HepG2 (cell line): ENCODE results near the gene LENG1.

Source experiments
- CHD4 ChIP-seq: fragments of 200-600 bp; sonication (generic); IDR thresholded peaks from 2 replicates; pipeline ENCODE4 v1.7.0; 2017; ENCODE audit warnings: mild to moderate bottlenecking, low read length, borderline replicate concordance
- EP300 ChIP-seq, 3 experiments: sonication (generic) in 1 of 3; formaldehyde crosslinking in 1 of 3; IDR thresholded peaks; 2 replicates each; pipeline versions ENCODE4 v1.5.1 to v1.6.1; 2011 to 2020; ENCODE audit warnings: low read depth in 2 of 3, low read length in 2 of 3, borderline replicate concordance in 1 of 3, improper control_type of control experiment in 1 of 3, mild to moderate bottlenecking in 1 of 3, missing genetic modification reagents in 1 of 3, moderate library complexity in 1 of 3
- HMG20A ChIP-seq: IDR thresholded peaks from 2 replicates; pipeline ENCODE4 v1.6.1; 2016; ENCODE audit warnings: borderline replicate concordance
- MYC ChIP-seq: sonication (generic); formaldehyde crosslinking; IDR thresholded peaks from 2 replicates; pipeline ENCODE4 v1.9.0; 2021; ENCODE audit warnings: missing genetic modification reagents, borderline replicate concordance
- POLR2A ChIP-seq, 2 experiments: IDR thresholded peaks; 2 replicates each; pipeline ENCODE4 v1.6.1; 2011; ENCODE audit warnings: low read depth in 2 of 2, low read length in 2 of 2, mild to moderate bottlenecking in 1 of 2, moderate library complexity in 1 of 2; ENCODE audit not compliant: insufficient read depth in 1 of 2
- POLR2AphosphoS5 ChIP-seq: IDR thresholded peaks from 2 replicates; pipeline ENCODE4 v1.6.1; 2012; ENCODE audit warnings: low read depth, low read length
- TAF1 ChIP-seq: sonication (generic); formaldehyde crosslinking; IDR thresholded peaks from 2 replicates; pipeline ENCODE4 v1.4.0; 2020; ENCODE audit warnings: missing genetic modification reagents
- TCF7 ChIP-seq: sonication (generic); IDR thresholded peaks from 2 replicates; pipeline ENCODE4 v1.6.1; 2016; ENCODE audit warnings: antibody characterized with exemption, low read depth
- TCF7L2 ChIP-seq: IDR thresholded peaks from 2 replicates; pipeline ENCODE4 v1.6.1; 2011; ENCODE audit warnings: mild to moderate bottlenecking, low read depth, low read length, moderate library complexity
- ZBTB26 ChIP-seq: IDR thresholded peaks from 2 replicates; pipeline ENCODE4 v1.6.1; 2016; ENCODE audit warnings: missing compliant biosample characterization, missing genetic modification reagents, borderline replicate concordance
- ZNF180 ChIP-seq: sonication (generic); formaldehyde crosslinking; IDR thresholded peaks from 2 replicates; pipeline ENCODE4 v1.4.0; 2020; ENCODE audit warnings: low read depth, missing genetic modification reagents, borderline replicate concordance
- ZNF605 ChIP-seq: sonication (generic); formaldehyde crosslinking; IDR thresholded peaks from 2 replicates; pipeline ENCODE4 v1.8.0; 2022; ENCODE audit warnings: mild to moderate bottlenecking, missing genetic modification reagents
- TF ChIP-seq, protein P1 (sequence below): sonication (generic); formaldehyde crosslinking; IDR thresholded peaks from 2 replicates; pipeline ENCODE4 v1.5.0; 2020; ENCODE audit warnings: missing genetic modification reagents

DNA sequence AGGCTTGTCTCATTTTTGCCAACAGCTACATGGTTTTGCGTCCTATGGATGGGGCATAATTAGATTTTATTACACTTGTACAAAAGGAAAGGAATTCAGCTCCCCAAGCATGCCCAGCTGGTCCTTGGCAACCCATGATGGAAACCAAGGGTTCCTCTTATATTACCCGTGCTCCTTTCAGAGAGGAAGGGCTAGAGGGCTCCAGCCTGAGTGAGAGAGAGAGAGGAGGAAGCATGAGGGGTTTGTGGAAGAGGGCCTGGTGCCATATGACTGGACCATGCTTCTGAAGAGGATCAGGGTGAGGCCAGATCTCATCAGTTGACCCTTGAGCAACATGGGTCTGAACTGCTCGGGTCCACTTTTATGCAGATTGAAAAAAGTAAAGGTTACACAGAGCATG, 37.6 kb upstream of the LENG1 start:
- TF ChIP-seq POLR2AphosphoS5: no peak
- TF ChIP-seq CHD4: no peak
- TF ChIP-seq TAF1: no peak
- no peak for TF ChIP-seq ZNF605 (CRISPR knock-in tag)
- TF ChIP-seq POLR2A (IDR thresholded peaks at IDR 0.05; ENCODE audit: insufficient read depth in 1 of 2, low read depth in 2 of 2, low read length in 2 of 2): no peak
- TF ChIP-seq HMG20A: no peak
- TF ChIP-seq EP300 (IDR thresholded peaks at IDR 0.05; ENCODE audit: low read depth in 2 of 2, low read length in 2 of 2): no peak
- TF ChIP-seq EP300 (CRISPR knock-in tag; IDR thresholded peaks at IDR 0.05; ENCODE audit: borderline replicate concordance): no peak
- TF ChIP-seq ZNF180 (CRISPR knock-in tag): no peak
- no peak for TF ChIP-seq MYC (CRISPR knock-in tag)
- TF ChIP-seq TCF7: no peak
- TF ChIP-seq TCF7L2: no peak
- TF ChIP-seq, protein P1, sequence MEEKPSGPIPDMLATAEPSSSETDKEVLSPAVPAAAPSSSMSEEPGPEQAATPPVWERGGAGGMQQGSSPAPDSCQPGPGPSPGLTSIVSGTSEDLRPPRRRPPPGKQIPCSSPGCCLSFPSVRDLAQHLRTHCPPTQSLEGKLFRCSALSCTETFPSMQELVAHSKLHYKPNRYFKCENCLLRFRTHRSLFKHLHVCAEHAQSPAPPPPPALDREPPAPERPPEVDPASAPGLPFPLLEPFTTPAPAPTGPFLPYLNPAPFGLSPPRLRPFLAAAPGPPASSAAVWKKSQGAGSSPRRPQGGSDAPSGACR (CRISPR knock-in tag): no peak
- TF ChIP-seq ZBTB26 (CRISPR knock-in tag): no peak
